Activated CD8-positive, alpha-beta memory T cell treated with anti-CD3 and anti-CD28 coated beads for 4 hours (primary cell): ENCODE results near the gene MAB21L4.

ENCODE experiments used
- DNase-seq, 2 donors: peaks; one replicate each; pipeline ENCODE4 v3.0.0-alpha.2; 2020; ENCODE audit warnings: low read depth in 2 of 2

MAB21L4 gene

DNA sequence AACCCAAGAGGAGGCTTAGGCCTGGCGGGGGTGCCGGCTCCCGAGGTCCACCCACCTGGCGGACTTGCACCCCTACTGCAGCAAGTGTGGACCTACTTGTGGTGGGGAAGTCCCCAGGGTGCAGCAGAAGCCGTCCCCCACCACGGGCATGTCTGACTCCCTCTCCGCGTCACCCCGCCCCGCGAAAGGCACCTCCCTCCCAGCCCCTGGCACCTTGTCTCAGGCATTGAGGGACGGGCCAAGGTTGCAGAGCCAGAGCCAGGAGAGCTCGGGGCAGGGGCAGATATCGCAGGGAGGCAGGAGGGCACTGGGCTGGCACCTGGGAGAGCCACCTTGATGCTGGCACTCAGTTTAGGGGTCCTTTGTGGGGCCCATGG, 29.2 kb upstream of the MAB21L4 start:
- DNase-seq, result no peak

DNA sequence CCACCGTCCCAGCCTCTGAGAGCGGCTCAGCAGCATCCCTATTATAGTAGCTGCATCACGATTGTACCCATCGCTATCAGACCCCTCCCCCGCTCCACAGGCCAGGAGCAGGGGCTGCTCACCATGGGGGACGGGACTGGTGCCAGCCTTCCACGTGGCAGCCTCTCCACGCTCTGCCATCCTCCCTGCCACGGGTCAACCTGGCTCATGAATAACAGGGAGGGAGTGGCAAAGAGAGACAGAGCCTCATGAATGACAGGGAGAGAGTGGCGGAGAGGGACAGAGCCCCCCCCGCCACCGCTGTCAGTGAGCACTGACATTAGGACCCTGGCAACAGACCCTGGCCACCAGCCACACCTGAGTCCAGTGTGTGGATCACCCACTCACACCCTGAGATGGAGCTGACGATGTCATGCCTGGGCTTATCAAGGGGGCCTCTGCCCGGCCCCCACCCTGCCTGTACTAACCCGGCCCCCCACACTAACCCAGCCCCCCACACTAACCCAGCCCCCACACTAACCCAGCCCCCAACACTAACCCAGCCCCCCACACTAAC, 27.1 kb upstream of the MAB21L4 start:
- DNase-seq, result no peak

DNA sequence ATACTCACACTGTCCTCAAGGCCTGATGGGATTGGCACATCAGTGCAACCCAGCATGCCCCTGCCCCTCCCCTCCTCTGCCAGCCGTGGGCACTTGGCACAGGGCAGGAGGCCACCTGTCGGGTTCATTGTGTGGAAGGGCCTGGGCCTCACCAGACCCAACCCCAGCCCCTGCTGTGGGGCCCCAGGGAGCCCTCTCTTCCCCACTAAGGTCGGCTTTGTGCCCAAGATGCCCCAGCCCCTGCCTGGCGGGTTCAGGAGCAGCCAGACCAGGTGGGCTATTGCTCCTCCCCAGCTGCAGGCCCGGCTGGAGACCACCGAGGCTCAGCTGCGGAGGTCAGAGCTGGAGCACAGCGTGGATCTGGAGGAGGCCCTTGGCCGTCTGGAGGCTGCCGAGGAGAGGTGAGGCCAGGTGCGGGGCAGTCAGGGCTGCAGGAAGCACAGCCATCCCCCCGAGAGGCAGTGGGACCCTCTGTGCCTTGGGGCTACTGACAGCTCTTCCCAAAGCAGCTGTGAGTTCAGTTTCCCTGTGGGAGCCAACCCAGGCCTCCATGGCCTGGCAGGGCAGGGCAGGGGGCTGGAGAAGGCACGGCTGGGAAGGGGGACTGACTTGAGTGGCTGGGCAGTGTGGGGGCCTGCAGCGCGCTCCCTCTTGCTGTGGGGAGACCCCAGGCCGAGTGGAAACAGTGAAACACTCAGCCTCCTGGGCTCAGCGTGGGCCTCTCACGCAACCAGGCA, 26.5 kb upstream of the MAB21L4 start:
- DNase-seq, result no peak

DNA sequence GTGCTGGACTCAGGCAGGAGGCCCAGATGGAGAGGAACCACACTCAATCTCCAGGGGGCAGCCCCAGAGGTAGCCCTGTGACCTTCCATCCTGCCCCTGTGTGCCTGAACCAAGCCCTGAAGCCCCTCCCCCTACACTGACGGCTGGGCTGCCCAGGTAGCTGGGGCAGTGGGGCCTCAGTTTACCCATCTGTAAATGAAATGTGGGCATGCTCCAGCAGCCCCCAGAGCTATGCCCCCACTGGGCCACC, 26.0 kb upstream of the MAB21L4 start:
- DNase-seq, result no peak

DNA sequence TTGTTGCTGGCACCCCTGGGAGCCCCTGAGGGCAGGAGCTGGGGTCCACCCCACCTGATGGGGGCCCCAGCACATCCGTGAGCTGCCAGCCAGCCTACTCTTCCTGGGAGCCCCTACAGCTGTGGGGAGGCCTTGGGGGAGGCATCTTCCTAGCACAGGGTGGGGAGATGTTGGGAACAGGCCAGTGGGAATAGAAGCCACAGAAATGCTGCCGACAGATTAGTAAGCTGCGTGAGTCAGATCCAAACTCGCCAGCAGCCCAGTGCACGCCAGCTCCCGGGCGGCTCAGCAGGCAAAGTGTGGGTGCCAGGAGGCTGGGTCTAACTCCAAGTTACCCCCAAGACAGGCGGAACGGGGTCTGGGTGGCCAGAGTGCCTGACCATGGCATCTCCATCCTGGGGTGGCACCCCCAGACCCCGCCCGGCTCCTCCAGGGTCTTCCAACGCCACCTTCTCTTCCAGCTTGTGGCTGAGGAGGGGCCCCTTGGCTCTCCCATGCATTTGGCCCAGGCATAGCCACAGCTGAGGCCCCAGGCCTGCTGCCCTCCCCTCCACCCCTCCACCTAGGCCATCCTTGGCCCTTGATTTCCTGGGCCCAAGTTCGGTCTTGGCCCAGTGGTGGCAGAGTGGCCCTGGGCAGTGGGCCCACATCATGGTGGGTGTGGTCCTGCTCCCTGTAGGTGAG, 25.5 kb upstream of the MAB21L4 start:
- DNase-seq, result no peak

DNA sequence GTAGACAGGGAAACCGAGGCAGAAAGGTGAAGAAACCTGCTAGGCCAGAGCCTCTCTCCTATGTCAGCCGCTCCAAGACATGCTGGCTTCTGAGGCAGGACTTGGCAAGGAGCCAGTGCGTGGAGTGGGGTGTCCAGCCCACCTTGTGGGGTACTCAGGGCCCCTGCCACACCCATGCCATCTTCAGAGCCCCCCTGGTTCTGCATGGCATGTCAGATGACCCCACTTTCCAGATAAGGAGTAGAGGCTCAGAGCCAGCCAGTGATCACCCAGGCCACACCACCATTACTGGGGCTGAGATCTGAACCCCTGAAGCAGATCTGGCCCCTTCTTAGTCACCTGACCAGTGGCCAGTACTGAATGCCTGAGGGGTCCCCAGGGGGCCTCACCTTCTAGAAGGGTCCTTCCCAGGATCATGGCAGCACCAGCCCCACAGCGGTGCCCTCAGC, 24.9 kb upstream of the MAB21L4 start:
- DNase-seq, result no peak

DNA sequence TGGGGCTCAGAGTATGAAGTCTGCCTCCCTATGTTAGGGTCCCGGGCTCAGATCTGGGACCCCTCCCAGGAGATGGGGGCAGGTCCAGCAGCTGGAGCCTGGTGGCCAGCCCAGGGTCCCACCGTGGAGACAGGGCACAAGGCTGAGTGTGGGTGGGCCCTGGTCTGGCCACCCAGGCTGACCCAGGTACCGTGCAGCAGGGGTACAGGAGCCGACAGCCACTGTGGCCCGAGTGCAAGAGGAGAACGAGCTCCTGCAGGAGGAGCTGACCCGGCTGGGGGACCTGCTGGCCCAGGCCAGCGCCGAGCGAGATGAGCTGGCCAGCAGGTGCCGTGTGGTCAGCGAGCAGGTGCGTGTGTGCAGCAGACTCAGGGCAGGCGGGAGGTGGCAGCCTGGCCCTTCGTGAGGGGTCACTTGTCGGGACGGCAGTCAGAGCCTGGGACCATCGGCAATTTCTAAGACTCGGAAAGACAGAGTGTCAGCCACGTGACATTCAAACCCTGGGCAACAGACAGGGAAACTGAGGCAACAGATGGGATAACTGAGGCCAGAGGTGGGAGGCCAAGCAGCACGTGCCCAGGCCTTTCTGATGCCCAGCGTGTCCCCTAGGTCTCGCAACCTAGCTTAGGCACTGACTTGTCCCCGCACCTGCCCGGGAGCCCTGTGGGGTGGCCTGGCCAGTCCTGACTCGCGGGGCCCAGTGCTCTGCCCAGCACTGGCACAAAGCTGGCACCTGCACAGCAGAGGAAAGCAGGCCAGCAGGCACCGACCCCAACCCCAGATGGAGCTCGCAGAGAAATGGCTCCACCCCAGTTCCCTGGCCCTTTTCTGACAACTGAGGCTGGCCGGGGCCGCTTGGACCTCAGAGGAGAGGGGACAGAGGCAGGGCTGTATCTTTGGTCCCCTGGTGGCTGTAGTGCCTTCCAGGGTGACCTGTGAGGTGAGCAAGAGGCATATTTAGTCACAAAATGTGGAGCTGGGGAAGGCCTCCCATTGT, 24.1 kb upstream of the MAB21L4 start:
- no peak for DNase-seq

DNA sequence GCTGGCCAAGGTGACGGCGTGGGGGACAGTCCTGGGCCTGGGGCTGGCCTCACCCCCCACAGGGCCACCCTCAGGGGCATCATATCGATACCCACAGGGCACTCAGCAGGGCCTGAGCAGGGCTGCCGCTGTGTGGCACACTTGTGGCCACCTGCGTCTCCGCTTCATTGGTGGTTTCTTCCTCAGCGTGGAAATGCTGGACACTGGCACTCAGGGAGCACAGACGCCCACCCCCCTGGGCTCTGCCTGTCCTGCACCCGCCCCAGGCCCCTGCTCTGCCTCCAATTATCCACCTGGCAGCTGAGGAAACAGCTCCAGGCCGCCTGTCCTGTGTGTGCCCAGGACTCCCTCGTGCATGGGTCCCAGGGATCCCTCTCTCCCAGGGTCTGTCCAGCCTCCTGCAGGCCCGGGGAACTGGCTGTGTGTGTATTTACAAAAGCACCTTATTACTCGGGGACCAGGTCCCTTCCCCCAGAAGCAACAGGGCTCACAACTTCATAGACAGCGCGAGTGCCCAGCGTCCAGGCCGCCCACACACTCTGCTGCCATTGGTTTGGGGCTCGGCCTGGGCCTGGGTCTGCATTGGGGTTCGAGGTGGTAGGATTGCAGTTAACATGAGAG, 23.3 kb upstream of the MAB21L4 start:
- no peak for DNase-seq

DNA sequence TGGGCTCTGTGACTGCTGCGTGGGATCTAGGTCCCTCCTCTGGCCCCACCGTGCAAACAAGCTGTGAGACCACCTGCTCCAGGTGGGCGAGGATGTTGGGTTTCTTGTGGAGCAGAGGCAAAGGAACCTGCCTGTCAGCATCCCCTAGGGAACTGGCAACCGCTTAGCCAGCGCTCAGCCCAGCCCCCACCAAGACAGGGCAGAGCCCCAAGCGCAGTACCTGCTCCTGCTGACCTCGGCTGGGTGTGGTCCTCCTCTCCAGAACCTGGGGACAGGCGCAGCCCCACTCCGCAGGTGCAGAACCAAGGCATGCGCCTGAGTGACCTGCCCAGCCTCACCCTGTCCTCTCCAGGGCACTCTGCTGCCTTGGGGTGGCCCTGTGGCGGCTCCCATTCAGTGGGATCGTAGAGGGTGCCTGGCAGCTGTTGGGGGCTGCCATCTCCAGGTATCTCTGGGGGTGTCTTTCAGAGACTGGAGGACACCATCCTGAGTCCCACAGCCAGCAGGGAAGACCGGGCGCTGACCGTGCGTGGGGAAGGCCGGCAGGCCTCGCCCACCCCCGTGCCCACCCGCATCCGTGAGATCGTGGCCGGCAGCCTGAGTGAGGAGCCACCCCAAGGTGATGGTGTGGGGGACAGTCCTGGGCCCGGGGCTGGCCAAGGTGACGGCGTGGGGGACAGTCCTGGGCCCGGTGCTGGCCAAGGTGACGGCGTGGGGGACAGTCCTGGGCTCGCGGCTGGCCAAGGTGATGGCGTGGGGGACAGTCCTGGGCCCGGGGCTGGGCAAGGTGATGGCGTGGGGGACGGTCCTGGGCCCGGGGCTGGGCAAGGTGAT, 22.5 kb upstream of the MAB21L4 start:
- no peak for DNase-seq

DNA sequence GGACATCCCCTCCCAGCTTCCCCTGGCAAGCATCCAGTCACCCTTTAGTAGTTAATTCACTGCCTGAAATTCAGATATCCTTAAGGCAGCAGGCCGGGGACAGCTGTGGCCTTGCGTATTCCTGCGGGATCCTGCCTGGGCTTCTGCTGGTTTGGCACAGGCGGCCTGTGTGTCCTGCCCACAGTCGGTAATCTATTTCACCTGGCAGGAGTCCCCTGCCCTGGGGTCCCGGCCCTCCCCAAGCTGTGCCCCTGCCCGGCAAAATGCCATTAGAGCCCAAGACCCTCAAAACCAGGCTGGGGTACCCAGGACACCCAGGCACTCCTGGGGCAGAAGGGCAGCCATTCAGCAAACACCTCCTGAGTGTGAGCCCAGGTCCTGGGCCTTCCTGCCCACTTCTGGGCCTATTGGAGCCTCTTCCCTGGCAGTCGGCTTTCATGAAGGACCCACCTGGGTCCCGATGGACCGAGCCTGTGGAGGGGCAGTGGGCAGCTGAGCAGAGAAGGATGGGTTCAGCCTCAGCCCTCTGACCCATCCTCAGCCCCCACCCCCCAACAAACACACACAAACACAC, 21.8 kb upstream of the MAB21L4 start:
- DNase-seq, result no peak

DNA sequence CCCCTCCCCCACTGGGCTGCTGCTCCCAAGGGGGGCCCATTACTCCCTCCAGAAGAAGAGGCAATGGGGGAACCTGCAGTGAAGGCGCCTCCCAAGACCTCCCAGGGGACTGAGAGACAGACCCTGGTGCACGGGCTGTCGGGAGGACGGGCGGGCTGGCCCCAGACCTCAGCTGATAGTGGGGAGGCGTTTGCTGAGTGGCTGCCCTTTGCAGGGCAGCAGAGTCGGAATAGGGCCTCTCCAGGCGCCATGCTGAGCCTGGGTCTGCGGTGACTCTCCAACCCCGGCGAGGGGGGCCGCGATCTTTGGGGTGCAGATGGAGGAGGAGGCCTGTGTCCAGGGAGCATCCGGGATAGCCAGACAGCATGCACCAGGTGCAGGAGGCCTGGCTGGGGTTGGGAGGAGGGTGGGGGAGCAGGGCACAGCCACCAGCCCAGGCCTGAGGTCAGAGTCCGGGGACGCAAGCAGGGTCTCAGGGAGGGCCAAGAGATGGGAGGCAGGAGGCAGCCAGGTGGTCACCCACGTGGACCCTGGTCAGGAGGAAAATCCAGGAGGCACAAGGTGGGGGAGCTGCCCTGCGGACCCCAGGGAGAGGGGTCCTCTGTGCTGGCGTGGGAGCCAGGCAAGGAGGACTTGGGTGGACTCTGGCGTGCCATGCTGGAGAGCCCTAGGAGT, 21.2 kb upstream of the MAB21L4 start:
- DNase-seq, result no peak

DNA sequence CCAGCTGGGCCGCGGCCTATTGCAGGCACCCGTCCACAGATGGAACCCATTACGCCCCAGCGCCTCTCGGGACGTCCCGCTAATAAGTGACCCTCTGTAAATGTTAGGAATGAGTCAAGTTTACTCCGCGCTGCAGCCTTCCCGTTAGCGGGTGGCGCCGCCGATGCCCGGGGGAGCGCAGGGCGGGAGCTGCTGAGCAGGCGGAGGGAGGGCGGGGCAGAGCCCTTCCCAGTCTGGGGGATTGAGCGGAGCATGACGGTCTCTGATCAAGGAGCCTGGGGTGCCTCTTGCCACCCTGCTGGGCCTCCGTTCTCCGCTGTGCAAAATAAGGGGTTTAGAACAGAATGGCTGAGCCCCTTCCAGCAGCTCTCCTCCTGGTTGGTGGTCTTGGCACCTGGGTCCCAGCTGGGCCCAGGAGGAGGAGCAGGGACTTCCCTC, 20.6 kb upstream of the MAB21L4 start:
- DNase-seq, result no peak

DNA sequence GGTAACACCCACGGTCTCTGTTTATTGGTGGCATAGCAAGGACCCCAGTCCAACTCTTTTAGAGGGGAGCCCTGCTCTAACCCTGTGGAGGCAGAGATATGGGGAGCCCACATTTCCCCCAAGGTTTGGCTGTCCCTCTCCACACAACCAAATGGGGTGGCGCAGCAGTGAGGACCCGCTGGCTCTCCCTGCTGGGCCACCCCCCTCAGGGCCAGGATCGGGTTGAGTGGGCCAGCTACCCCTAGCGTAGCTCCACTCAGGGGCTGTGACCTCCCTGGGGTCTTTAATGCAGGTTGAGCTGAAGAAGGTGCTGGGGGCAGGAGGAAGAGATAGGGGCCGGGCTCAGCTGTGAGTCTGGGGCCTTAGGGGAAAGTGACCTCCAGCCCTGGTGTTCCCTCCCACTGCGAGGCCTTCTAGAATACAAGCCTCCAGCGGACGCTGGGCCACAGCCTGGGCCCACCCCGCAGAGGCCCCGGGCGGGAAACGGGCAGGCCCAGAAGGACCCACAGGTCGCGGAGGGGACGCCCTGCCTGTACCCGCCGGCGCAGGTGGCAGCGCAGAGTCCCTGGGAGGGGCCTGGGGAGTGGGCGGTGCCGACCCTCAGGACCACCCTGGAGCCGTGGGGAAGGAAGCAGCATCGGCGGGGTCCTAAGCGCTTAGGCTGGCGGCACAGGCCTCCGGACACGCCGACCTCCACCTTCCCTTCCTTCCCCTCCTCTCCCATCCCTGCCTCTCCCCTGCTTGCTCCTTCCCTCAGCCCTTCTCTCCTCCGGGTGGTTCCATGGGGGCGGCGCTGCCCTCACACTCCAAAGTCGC, 19.8 kb upstream of the MAB21L4 start:
- DNase-seq, result no peak

DNA sequence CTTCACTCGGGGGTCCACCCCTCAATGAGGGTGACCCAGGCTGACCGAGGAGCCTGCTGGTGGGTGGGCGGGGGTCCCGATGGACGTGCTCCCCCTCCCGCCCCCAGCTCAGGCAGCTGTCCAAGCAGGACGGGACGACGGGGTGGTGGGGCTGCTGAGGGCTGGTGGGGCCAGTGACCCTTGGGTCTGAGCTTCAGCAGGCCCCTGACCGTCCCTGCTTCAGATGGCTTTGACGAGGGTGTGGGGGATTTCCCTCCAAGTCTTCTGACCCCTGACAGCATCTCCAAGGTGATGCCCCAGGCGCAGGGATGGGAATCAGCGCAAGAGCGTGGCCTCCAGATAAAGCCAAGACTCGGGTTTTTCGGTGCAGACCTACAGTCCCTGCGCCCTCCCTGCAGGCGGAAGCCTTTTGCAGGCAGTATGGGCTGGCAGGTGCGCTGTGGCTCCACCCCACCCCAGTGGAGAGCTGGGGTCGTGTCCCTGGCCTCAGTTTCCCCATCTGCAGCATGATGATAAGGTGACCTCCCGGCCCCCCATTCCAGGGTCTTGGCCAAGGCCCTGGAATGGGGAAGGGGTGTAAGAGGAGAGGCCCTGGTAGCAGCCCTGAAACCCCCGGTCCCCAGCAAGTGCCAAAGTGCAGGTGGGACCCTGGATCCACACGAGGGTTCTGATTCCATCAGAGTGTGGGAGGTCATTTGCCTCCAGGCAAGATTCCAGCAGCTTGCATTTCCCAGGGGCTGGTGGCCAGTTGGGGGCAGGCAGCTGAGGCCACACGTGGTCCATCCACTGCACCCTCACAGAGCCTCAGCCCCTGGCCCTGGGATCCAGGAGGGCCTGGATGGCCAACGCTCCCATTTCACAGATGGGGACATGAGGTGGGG, 18.9 kb upstream of the MAB21L4 start:
- DNase-seq, result no peak

DNA sequence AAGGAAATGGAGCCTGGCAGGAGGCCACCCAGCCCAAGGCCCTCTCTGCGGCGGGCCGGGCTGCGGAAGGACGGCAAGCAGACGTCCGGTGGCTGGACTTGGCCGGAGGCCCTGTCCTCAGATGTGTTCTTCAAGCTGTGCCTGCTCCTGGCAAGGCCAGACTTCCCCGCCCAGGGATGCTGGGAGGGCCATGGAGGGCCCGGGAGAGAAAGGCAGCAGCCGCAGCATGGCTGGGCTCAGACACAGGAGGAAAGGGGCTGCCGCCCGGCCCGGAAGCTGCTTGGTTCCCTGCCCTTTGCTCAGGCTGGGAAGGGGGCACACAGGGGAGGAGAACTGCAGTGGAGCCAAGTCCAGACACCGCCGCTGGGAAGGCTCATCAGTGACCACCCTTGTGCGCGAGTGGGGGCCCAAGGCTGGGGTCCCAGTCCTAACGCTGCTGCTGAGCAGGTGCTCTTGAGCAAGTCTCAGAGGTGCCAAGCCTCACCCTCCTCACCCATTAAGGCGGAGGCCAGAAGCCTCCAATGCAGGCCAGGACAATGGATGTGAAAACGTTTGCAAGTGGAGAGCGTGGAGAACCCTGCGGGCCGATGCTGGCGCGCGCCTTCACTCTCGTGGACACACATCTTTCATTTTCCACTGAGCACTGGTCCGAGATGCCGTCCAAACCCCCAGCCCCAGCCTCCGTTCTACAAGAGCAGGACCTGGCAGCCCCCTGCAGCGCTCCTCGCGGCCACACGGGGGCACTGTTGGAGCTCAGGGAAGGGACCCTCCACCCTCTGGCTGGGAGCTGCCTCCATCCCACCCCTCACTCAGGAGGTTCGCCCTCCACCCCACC, 18.1 kb upstream of the MAB21L4 start:
- DNase-seq, result peak; percentile 20 to 33

DNA sequence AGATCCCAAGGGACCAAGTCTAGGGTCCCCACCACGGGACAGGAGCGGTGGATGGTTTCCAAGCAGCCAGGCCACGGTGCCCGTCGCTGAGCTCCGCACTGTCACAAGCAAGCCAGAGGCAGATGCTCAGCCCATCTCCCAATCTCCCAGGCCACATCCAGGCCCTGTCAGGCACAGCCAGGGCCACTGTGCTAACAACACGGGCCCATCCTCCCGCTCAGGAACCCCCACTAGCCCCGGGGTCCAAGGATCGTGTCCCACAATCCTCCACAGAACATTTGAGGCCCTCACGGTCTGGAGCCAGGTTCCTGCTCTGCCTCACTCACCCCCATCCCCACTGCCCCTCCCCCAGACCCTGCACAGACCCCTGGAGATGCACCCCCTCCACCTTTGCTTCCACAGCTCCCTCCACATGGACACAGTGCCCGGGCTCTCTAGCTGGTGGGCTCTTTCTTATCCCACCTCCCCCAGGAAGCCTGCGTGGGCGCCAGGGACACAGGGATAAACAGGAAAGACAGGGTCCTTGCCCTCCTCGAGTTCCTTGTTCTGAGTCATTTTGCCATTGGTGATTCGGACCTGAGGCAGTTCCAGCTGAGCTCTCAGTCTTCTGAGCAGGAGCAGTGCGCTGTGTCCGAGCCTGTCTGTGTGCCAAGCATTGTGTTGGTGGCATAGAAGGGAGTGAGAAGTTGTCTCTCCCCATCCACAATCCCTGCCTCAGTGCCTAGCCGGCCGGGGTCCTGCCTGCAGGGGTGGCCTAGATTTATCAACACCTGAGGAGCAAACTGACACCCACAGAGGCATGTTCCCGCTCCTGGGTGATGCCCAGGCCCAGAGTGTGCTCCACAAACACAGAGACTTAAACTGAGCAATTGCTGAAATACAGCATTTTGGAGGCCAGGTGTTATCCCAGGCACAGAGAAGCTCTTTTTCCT, 17.2 kb upstream of the MAB21L4 start:
- DNase-seq, result no peak
